COLO829 (cell line): ENCODE data around the gene BRD1.

Experiments used
- DNase-seq: peaks from one replicate; pipeline ENCODE4 v3.0.0; 2012; ENCODE audit warnings: low spot score

The BRD1 gene

DNA sequence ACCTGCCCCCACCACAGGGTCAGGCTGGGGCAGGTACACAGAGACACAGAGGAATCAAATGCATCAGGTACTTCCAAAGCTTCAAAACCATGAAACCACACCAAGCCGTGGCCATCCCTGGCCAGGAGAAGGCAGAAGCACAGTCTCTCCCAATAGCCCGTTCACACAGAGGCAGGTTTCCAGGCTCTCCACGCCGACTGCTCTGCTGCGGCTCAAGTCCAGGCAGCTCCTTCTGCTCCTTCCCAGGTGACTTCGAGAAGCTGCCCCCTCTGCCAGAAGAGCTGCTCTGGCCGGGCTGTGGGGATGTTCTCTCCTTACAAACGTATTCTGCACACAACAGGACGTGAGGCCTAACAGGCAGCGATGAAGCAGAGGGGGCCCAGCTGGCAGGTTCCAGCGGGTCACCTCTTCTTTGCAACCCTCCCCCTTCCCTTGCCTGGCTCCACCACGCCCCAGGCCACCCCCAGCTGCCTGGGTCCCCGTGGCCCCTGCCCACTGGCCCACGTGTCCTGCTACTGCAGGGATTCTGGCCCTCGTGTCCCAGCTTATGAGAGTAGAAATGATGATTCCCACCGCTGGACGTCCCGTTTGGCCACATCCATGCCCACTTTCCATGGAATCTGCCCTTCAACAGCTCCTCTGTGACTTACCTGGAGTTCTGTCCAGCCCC, 26.1 kb downstream of the BRD1 start:
- DNase-seq = no peak

DNA sequence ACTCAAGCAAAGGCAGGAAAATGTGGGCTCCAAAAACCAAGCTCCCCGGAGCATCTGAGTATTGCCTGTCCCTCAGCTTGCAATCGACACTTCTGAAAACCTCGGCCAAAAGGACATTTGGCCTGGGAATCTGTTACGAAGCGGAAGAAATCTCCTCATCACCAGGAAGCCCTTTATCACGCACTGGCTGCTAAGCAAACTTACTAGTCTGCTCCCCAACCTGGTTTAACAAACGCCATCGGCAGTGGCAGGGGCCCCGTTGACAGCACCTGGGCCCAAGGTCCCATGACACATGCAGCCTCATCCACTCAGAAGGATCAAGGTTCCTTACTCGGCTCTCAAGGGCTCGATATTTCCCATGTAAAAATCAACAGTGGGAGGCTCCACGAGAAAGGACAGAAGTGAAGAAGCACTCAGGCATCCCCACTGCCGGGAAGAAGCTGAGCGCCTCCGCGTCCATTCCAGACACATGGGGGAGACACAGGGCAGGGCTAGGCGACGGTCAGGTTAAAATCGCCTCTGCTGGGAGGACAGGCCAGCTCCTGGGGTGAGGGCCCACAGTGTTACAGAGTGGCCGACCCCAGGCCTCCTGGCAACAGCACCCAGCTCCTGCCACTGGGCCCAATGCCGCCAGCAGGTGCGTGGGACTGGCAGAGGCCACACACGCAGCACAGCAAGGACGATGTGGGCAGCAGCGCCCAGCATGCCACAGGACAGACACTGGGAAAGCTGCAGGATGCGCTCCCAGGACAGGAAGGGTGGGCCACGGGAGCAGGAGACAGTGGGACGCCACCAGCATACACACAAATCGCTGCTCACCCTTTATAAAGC, 27.1 kb downstream of the BRD1 start:
- DNase-seq = no peak

DNA sequence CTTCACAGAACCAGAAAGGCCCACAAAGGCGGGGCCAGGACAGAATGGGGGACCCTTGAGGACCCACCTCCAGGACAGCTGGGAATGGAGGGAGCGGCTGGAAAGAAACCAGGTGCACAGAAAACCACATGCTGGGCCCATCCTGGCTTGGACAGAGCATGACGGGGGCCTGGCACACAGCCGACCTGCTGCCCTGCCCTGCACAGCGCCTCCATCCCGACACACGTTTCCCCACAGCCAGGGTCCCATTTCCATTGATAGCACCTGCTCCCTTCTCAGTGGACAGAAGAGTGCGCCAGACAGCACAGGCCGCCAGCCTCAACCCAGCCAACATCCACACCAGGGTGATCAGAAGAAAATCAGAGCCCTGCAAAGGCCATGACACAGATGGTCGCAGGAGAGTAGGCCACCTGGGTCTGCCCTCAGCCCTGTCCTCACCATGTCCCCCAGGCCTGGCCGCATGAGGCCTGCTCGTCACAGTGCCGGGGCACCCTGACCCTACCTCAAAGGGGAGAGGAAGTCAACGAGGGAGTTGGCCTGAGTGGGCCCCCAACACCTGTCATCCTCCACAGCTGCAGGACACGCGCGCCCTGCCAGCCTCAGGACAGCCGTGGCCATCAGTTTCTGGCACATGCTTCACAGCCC, 28.1 kb downstream of the BRD1 start:
- DNase-seq = no peak

DNA sequence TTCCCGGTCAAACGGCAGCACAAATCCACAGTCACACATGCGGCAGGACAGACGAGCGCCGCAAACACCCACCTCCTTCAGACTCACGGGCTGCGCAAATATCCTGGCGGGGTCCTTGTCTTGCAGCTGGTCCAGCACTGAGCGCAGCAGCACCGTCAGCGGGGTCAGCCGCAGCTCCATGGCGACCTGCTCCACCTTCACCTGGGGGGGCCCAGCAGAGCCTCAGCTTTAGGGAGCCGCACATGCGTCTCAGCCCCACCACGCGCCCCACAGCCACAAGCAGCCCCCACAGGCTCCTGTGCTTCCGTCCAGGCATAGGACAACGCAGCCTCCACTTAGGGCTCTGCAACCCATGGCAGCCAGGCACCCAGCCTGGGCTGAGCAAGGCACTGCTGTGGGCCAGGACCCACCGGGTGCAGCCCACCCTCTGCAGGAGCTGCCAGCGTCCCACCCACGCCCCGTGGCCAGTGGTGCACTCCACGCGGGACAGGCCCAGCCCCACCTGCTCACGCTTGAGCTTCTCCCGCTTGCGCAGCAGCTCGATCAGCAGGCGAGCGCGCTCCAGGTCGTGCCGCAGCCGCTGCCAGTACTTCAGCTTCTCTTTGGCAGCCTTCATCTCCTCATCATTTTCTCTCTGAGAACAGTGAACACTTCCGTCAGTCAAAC, 29.1 kb downstream of the BRD1 start:
- no peak for DNase-seq

DNA sequence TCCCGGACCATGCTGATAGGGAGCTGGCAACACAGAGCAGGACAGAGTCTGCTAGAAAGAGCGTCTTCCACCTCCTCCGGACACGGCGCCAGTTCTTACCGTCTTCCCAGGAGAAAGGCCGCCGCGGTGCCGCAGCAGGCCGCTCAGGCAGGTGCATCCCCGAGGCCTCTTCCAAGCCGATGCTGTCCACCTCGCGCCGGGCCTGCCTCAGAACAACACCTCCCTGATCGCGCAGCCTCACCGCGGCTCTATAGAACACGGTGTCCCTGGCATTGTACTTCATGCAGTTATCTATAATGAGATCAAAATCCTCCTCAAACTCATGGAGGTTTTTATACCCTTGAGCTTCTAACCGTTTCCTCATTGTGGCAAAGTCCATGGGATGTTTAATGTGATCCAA, 30.0 kb downstream of the BRD1 start:
- DNase-seq = no peak

DNA sequence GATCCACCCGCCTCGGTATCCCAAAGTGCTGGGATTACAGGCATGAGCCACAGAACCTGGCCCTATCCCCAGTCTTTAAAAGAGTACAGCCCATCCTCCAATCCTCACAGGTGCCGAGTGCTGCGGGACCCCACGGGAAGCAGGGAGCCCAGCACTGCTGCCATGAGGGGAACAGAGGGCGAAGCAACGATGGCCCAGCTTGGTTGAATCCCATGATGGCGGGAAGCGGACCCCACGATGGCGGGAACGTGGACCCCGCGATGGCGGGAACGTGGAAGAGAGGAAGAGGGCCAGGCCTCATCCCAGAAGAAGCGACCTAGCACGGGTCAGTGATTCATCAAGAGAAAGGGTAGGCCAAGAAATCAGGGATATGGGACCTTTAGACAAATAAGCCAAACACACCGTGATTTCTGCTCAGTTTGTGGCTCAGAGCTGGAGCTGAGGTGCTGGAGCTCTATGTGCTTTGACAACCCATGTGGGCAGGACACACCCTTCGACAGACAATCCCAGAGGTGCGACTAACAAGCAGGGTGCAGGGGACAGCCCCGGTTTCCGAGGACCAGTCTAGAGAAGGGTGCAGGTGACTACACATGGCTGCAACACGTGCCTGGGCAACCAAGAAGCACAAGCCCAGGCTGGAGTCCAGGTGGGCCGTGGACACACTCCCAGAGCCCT, 30.9 kb downstream of the BRD1 start:
- no peak for DNase-seq

DNA sequence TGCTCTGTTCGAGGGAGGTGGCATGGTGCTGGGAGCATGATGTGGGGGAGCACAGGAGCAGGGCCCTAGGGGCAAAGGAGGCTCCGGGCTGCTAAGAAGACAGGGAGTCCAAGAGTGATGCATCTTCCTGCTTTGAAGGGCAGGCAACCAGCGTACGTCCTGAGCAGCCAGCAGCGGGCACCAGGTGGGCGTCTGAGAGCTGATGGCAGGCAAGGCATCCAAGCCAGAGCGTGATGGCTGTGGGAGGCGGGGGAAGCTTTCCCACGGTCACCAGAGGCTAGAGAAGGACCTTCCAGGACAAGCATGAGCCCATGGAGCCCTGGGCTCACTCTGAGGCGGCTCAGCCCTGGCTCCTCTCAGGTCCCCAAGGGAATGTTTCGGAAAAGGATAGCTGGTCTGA, 32.2 kb downstream of the BRD1 start:
- DNase-seq = no peak

DNA sequence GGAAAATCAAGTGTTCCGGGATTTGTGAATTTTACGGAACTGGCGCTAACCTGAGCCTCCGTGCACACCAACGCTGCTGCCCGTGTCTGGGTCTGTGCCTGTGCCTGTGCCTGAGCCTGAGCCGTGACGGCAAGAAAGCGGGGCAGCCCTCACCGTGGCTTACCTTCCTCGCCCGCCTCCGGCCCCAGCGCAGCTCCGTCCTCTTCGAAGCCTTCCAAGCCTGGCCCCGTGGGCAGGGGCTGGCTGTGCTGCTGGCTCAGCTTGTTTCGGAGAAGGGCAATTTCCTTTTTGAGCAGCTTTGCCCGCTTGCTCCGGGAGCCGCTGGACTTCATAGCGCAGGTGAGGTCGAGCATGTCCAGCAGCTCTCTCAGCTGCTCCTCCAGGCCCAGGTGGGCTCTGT, 33.8 kb downstream of the BRD1 start:
- no peak for DNase-seq

DNA sequence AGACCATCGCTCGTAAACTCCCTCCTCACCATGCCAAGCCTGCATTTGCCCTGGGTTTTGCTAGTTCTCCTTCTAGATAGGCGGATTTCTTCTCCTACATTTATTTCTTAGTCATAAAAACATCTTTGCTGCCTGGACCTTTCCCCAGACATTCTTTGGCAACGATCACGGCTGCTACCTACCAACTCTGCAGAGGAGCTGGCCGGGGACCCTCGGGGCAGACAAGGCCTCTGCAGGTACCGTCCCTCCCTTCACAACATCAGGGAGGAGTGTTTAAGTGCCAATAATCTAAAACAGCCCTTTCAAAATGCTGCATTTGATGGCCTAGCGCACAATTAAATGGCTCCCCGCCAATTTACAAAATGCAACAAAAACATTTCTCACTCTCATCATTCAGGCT, 34.4 kb downstream of the BRD1 start:
- no peak for DNase-seq

DNA sequence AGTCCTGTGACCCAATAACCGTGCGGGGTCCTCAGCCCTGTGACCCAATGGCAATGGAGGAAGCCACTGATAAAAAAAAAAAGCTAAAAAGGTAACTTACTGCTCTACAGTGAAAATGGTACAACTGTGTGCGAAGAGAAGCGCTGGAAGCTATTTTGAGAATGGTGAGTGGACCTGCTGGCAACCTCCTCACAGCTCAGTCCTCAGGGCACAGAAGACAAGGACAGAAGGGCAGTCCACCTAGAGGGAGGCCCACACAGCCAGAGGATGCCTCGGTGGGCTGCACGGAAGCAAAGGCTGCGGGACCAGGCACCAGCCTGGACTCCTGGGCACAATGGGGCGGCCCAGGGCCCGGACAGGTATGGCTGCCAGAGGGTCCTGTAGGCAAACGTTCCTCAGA, 35.6 kb downstream of the BRD1 start:
- no peak for DNase-seq

DNA sequence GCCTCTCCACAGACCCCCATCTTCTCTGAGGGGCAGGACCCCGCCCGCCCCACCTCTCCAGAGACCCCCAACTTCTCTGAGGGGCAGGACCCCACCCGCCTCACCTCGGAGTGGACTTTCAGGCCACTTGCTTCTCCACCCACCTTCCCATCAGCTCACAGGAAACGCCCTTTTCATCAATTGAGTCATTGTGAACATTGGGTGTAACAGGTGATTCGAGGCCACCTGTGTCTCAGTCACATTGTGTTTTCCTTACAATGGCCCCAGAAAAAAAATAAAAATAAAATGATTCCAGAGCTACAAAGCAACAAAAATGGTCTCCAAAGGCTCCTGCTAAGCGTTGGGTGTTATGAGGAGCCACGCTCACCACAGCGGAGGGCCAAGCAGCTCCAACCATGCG, 36.0 kb downstream of the BRD1 start:
- no peak for DNase-seq

DNA sequence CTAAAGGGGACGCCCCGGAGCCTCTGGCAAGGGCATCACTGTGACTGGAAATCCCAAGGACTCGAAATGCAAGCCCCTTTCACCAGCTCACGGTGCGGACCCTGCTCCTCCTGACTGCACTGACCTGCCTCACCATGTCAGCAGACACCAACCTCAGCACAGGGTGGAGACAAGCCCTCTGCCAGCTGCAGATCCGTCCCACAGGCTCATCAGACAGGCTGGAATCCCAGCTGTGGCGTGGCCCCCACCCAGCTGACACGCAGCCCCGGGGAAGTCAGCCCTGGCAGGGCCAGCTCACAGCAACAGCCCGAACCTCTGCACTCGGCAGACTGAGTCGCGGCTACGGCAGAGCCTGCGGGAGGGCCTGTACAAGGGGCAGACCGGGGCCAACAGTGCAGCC, 36.8 kb downstream of the BRD1 start:
- DNase-seq = no peak

DNA sequence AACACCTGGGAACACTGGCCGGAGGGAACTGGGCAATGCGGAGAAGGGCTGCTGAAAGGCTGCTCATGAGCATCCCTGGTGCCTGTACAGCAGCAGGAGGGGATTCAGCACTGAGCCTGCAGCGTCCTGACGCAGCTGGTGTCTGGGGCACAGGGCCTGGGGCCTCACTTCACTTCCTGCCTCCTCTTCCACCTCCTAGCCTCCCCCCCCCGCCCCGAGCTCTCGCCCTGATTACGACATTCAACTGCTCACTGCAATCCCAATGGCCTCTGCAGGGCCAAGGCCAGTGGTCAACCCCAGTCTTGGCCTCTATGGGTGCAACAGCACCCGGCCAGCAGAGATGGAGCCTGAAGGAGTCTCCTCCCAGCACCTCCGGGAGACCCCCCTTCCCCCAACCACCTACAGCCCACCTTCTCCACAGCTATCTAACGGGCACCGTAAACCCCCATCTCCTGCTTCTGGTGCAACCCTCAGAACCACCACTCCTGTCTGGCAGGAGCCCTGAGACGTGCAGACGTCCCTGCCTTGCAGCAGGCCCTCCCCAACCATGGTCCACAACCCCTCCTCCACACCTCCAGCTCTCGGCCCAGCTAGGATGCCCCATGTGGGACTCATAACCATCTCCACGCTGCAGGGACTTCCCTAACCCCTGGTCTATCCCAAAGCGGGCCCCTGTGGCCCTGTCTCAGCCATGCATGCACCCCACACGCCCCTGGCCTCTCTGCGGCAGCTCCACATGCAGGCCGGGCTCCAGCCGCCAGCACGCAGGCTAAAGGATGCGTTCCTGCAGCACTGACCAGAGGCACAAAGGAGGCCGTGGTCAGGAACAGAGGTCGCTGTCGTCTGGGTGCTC, 38.2 kb downstream of the BRD1 start:
- DNase-seq = no peak

DNA sequence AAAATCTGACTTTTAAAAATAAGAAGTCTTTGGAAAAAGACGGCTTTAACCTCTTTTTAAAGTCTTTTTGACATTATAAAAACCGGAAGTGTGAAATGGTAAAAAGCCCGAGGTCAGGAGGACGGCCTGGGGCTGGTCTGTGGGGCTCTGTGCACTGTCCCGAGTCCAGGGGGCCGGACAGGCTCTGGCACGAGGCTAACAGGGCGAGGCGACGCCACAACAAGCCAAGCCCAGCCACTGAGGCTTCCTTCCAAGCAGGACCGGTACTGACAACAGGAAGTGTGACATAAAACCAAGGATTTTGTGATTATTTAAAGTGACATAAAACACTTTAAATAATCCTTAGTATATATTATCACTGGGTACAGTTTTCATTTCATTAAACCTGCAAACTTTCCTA, 39.2 kb downstream of the BRD1 start:
- DNase-seq = no peak

DNA sequence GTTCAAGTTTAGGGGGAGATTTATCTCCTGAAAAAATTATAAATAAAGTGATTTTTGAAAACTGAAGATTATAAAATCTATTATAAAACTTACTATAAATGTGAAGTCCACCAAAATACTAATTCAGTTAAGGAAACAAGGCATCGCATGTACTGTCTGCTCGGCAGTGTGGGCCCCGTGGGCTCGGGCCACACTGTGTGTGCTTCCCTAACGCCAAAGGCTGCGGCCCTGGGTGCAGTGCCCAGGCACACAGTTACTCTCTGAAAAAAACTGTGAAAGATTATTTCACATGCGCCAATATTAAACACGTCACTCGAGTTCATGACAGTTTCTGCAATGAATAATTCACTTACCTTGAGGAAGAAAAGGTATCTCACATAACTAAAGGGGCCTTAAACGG, 39.8 kb downstream of the BRD1 start:
- no peak for DNase-seq

DNA sequence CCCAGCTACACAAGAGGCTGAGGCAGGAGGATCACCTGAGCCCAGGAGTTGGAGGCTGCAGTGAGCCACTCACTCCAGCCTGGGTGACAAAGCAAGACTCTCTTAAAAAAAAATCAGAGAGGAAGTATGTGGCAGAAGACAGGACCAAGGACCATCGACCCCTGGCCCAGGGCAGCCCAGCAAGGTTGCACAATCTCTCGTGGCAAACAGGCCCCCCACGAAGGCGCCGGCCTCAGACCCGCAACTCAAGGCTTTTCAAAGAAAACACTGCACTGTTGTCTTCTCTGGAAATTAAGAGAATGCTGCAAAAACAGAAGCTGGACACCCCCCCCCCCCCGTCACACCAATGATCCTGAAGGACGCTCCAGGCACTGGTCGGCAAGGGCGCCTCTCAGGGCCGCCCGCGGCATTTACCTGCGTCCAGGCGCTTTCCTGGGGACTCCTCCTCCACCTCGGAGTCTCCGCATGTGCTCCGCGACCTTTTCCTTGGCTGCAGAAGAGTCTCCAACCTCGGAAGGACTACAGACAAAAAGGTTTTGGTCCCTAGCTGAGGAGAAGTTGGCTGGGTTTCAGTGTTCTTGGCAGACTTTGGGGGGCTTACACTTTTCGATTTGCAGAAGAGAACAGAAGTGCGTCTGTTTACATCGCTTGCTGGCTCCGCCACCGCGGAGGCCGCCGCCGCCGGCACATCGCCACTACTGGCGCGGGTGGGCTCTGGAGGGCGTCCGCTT, 40.5 kb downstream of the BRD1 start:
- DNase-seq = no peak

DNA sequence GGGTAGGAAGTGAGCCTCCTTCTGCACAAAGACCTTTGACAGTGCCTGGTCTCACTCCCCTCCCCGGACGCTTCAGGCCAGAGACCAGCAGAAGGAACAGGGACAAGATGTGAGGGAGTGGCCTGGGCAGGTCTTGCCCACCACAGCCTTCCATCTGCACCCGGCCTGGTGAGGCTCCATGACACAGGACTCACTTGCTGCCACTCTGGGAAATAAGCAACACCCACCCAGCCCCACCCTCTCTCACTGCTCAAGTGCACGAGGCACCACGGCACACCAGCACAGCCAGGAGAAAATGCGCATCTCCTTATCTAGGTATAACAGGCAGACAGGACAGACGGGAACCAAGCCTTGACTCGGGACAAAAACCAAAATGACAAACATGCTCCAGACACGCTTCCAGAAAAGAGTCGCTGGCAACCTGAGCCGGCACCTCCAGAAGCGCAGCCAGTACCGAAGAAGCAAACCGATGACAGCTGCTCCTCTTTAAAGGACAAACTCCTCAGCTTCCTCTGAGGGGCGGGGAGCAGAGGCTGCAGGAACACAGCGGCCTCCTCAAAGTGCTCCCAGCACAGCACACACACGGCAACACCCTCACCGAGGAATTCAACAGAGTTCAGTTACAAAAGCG, 41.7 kb downstream of the BRD1 start:
- DNase-seq = no peak

DNA sequence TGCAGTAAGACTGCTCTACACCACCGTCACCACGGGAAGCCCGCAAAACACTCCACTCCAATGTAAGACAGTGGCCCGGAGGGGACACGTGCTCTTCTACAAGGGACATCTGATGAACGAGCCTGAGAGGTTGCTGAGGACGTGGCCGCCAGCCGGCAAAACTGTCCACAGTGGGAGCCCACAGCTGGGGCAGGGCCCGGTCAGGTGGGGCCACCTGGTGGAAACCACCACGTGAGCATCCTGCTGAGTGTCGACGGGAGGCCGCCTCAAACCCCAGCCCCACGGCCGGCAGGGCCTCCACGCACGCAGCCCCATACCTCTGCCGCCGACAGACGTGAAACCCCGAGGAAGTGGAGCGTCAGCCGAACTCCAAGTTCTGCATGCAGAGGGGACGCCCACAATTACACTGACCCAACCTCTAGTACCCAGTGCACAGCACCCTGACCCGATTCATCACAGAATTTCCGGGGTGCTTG, 42.6 kb downstream of the BRD1 start:
- DNase-seq = no peak

DNA sequence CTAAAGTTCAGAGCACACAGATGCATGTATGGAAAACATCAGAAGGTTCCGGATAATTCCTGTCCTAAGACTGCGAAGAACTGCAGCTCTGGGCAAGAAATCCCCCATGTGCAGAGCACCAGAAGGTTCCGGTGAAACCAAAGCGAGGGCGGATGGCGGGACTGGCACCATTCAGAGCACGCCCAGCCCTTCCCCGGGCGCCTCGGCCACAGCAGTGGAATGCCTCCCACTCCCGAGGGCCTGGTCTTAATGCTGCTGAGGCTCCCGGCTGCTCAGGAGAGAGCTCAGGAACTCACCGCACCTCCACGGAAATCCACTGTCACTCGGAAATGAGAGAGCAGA, 43.1 kb downstream of the BRD1 start:
- DNase-seq = no peak
